GM12878 (cell line): ENCODE results near the gene CDC27. TPM values are rescaled to one million over a fixed set of nuclear protein-coding genes. Genes with fewer than 3 reads are reported as not detected.

Experiments
- E4F1 ChIP-seq: fragments of 450-650 bp; IDR thresholded peaks from 2 replicates; pipeline ENCODE4 v1.6.1; 2018; ENCODE audit warnings: borderline replicate concordance, mild to moderate bottlenecking; ENCODE audit not compliant: partially characterized antibody
- HSF1 ChIP-seq: fragments of 150-350 bp; IDR thresholded peaks from 2 replicates; pipeline ENCODE4 v1.6.1; 2014; ENCODE audit warnings: mild to moderate bottlenecking, low read depth, low read length
- IRF5 ChIP-seq: fragments of 450-650 bp; IDR thresholded peaks from 2 replicates; pipeline ENCODE4 v1.6.1; 2017; ENCODE audit warnings: borderline replicate concordance
- LARP7 ChIP-seq: fragments of 450-650 bp; IDR thresholded peaks from 2 replicates; pipeline ENCODE4 v1.6.1; 2017; ENCODE audit warnings: mild to moderate bottlenecking
- NR2F1 ChIP-seq: fragments of 450-650 bp; conservative IDR thresholded peaks from 2 replicates; pipeline ENCODE4 v1.6.1; 2017; ENCODE audit warnings: mild to moderate bottlenecking
- PAX8 ChIP-seq: fragments of 450-650 bp; IDR thresholded peaks from 2 replicates; pipeline ENCODE4 v1.6.1; 2017; ENCODE audit warnings: mild to moderate bottlenecking, moderate library complexity
- POU2F2 ChIP-seq: IDR thresholded peaks from 3 replicates; pipeline ENCODE4 v1.6.1; 2011; ENCODE audit warnings: low read depth, mild to moderate bottlenecking, low read length, borderline replicate concordance
- SP1 ChIP-seq: IDR thresholded peaks from one replicate; pipeline ENCODE4 v1.6.1; 2011; ENCODE audit warnings: low read depth, low read length
- SRF ChIP-seq, 2 experiments: IDR thresholded peaks; 2 replicates each; pipeline ENCODE4 v1.6.1; 2011; ENCODE audit warnings: low read depth in 2 of 2, low read length in 2 of 2, mild to moderate bottlenecking in 1 of 2, moderate library complexity in 1 of 2
- TAF1 ChIP-seq: IDR thresholded peaks from 2 replicates; pipeline ENCODE4 v1.6.1; 2011; ENCODE audit warnings: mild to moderate bottlenecking, low read depth, low read length, borderline replicate concordance
- TARDBP ChIP-seq: IDR thresholded peaks from 2 replicates; pipeline ENCODE4 v1.6.1; 2016; ENCODE audit warnings: borderline replicate concordance
- YY1 ChIP-seq: IDR thresholded peaks from 2 replicates; pipeline ENCODE4 v1.6.1; 2011; ENCODE audit warnings: low read depth, mild to moderate bottlenecking, low read length
- polyA plus RNA-seq, 11 experiments: library from polyadenylated mRNA; depleted of rRNA in 4 of 11; unstranded in 6 of 11; stranded (reverse) in 5 of 11; fragments of >200 nt; fragmentation: Nextera tagmentation in 4 of 11; fragmentation: Illumina TruSeq in 1 of 11; extraction: Ambion mirVana in 4 of 11; extraction: Trizol in 1 of 11; gene quantifications; 1 replicate in 1 of 11; 2 replicates in 10 of 11; pipeline versions ENCODE4 v1.2.1 to v1.2.3, GENCODE V29; 2011 to 2016; ENCODE audit warnings: inconsistent platforms in 2 of 11, missing spikeins in 2 of 11, low read depth in 1 of 11
- total RNA-seq, 4 experiments: library from RNA; depleted of rRNA in 3 of 4; stranded (reverse); fragments of >200 nt in 3 of 4; fragmentation: Illumina TruSeq in 1 of 4; extraction: Trizol in 1 of 4; gene quantifications; 2 replicates each; pipeline versions ENCODE4 v1.2.1 to v1.2.3, GENCODE V29; 2013 to 2021
- TF ChIP-seq, protein P1 (sequence below): fragments of 450-650 bp; formaldehyde crosslinking; IDR thresholded peaks from 2 replicates; pipeline ENCODE4 v1.5.0; 2022; ENCODE audit warnings: mild to moderate bottlenecking, missing genetic modification characterization
- TF ChIP-seq, protein P2 (sequence below): fragments of 450-650 bp; formaldehyde crosslinking; IDR thresholded peaks from 2 replicates; pipeline ENCODE4 v1.4.0; 2020; ENCODE audit warnings: mild to moderate bottlenecking, moderate library complexity
- TF ChIP-seq, protein P3 (sequence below): IDR thresholded peaks from 2 replicates; pipeline ENCODE4 v1.6.1; 2011; ENCODE audit warnings: low read depth, mild to moderate bottlenecking, low read length, moderate library complexity, borderline replicate concordance; ENCODE audit errors: extremely low read depth
- TF ChIP-seq, protein P4 (sequence below): IDR thresholded peaks from 2 replicates; pipeline ENCODE4 v1.6.1; 2012; ENCODE audit warnings: low read depth, low read length, improper control_type of control experiment

The CDC27 gene
- total and polyA plus RNA-seq, 10 of the 15 experiments (the other 5 are each of a cell fraction or from before 2014, with no cell fraction given) = 23.2 to 138 (median 97.8) TPM

DNA sequence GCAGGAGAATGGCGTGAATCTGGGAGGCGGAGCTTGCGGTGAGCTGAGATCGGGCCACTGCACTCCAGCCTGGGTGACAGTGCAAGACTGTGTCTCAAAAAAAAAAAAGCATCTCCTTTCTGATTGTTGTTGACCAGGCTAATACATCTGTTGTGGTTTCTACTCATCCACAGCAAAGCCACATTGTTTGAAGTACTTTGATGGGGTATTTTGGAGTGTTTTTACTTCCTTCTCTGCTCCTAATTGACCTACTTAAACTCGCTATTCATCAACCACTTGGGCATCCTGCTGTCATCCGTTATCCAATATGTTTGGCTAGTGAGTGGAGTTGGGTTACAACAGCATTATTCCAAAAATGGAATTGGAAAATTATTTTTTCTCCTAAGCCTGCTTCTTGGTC is 3.5 kb upstream of the CDC27 start (continued):
- TF ChIP-seq, protein P1, sequence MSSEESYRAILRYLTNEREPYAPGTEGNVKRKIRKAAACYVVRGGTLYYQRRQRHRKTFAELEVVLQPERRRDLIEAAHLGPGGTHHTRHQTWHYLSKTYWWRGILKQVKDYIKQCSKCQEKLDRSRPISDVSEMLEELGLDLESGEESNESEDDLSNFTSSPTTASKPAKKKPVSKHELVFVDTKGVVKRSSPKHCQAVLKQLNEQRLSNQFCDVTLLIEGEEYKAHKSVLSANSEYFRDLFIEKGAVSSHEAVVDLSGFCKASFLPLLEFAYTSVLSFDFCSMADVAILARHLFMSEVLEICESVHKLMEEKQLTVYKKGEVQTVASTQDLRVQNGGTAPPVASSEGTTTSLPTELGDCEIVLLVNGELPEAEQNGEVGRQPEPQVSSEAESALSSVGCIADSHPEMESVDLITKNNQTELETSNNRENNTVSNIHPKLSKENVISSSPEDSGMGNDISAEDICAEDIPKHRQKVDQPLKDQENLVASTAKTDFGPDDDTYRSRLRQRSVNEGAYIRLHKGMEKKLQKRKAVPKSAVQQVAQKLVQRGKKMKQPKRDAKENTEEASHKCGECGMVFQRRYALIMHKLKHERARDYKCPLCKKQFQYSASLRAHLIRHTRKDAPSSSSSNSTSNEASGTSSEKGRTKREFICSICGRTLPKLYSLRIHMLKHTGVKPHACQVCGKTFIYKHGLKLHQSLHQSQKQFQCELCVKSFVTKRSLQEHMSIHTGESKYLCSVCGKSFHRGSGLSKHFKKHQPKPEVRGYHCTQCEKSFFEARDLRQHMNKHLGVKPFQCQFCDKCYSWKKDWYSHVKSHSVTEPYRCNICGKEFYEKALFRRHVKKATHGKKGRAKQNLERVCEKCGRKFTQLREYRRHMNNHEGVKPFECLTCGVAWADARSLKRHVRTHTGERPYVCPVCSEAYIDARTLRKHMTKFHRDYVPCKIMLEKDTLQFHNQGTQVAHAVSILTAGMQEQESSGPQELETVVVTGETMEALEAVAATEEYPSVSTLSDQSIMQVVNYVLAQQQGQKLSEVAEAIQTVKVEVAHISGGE = no peak
- TF ChIP-seq TARDBP (no peak), TAF1 (no peak), SRF (IDR thresholded peaks at IDR 0.05; ENCODE audit: low read depth in 2 of 2, low read length in 2 of 2) (no peak), LARP7 (no peak), NR2F1 (no peak; the same call in 1 of the 2 replicates), POU2F2 (no peak), E4F1 (no peak), HSF1 (no peak), PAX8 (no peak), IRF5 (no peak), YY1 (no peak), SP1 (no peak)
- TF ChIP-seq, protein P2, sequence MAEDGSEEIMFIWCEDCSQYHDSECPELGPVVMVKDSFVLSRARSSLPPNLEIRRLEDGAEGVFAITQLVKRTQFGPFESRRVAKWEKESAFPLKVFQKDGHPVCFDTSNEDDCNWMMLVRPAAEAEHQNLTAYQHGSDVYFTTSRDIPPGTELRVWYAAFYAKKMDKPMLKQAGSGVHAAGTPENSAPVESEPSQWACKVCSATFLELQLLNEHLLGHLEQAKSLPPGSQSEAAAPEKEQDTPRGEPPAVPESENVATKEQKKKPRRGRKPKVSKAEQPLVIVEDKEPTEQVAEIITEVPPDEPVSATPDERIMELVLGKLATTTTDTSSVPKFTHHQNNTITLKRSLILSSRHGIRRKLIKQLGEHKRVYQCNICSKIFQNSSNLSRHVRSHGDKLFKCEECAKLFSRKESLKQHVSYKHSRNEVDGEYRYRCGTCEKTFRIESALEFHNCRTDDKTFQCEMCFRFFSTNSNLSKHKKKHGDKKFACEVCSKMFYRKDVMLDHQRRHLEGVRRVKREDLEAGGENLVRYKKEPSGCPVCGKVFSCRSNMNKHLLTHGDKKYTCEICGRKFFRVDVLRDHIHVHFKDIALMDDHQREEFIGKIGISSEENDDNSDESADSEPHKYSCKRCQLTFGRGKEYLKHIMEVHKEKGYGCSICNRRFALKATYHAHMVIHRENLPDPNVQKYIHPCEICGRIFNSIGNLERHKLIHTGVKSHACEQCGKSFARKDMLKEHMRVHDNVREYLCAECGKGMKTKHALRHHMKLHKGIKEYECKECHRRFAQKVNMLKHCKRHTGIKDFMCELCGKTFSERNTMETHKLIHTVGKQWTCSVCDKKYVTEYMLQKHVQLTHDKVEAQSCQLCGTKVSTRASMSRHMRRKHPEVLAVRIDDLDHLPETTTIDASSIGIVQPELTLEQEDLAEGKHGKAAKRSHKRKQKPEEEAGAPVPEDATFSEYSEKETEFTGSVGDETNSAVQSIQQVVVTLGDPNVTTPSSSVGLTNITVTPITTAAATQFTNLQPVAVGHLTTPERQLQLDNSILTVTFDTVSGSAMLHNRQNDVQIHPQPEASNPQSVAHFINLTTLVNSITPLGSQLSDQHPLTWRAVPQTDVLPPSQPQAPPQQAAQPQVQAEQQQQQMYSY = no peak
- TF ChIP-seq, protein P3, sequence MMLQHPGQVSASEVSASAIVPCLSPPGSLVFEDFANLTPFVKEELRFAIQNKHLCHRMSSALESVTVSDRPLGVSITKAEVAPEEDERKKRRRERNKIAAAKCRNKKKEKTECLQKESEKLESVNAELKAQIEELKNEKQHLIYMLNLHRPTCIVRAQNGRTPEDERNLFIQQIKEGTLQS = no peak
- TF ChIP-seq, protein P4, sequence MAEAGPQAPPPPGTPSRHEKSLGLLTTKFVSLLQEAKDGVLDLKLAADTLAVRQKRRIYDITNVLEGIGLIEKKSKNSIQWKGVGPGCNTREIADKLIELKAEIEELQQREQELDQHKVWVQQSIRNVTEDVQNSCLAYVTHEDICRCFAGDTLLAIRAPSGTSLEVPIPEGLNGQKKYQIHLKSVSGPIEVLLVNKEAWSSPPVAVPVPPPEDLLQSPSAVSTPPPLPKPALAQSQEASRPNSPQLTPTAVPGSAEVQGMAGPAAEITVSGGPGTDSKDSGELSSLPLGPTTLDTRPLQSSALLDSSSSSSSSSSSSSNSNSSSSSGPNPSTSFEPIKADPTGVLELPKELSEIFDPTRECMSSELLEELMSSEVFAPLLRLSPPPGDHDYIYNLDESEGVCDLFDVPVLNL = no peak
